Mucosa of stomach (tissue), 1 donor: ENCODE data around the gene DEPDC1.
A peak's percentile ranks its signal among the peaks of the same experiment; 100 is the strongest.

ENCODE experiments used
- H3K27me3 ChIP-seq: one replicate; pipeline ENCODE4 v1.7.0; 2013; ENCODE audit warnings: mild to moderate bottlenecking, low read length; ENCODE audit not compliant: control insufficient read depth, insufficient read depth
- H3K36me3 ChIP-seq: one replicate; pipeline ENCODE4 v1.7.0; 2013; ENCODE audit warnings: low read length; ENCODE audit not compliant: control insufficient read depth, insufficient read depth
- H3K4me1 ChIP-seq: one replicate; pipeline ENCODE4 v1.7.0; 2013; ENCODE audit warnings: mild to moderate bottlenecking, low read length; ENCODE audit not compliant: control insufficient read depth, insufficient read depth
- H3K4me3 ChIP-seq: one replicate; pipeline ENCODE4 v1.7.0; 2013; ENCODE audit warnings: low read length
- H3K9ac ChIP-seq: one replicate; pipeline ENCODE4 v1.7.0; 2013; ENCODE audit warnings: mild to moderate bottlenecking, low read length, moderate library complexity
- H3K9me3 ChIP-seq: one replicate; pipeline ENCODE4 v1.7.0; 2013; ENCODE audit warnings: mild to moderate bottlenecking, low read length, moderate library complexity; ENCODE audit not compliant: control insufficient read depth
- donor health status: Pancreatic carcinoma.

DEPDC1 gene

DNA sequence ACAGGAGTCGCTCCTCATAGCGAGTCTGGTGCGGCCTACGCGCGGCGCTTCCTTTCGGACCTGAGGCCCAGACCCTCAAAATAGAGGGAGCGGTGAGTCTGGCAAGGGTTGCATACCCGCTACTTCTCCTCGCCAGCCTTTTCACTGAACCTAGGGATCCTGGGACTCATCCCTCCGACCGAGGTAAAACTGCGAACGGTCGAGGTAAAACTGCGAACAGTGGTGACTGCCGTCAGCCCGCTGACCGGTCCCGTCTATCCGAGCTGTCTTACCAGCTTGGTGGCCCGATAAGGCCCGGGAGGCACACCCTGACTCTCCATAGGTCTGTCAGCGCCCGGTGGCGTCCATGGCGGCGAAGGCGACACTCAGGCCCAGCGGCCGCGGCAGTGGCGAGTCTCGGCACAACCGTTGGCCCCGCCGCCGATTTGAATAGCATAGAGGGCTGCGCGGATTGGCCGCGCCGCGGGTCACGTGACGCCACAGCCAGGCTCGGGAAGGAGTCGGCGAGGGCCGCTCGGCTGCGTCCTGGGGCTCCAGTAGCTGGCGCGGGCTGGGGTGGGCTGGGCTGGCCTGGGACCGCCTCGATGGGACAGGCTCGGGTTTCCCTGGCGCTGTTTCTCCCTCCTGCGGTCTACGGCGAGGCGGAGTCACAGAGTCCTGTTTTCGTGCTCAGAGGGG is at the start of gene DEPDC1:
TSS of gene DEPDC1 (minus strand) at position 403 of the 678 bp plus-strand sequence. CDS start at position 320, 83 bp downstream.
- peaks cover 12% of the 10 kb centered on the region for H3K4me1 ChIP-seq
- no peaks in the 10 kb centered on the region for H3K9me3 ChIP-seq
- no peaks in the 10 kb centered on the region for H3K36me3 ChIP-seq
- H3K4me3 ChIP-seq: peak within 1 kb of the TSS; percentile 90
- no peaks in the 10 kb centered on the region for H3K27me3 ChIP-seq
- peak within 1 kb of the TSS; percentile 68 for H3K9ac ChIP-seq

- Histone ChIP-seq H3K27me3 (no peaks in the 10 kb centered on the region), H3K36me3 (no peaks in the 10 kb centered on the region)
Measured at GRCh38 chr1:68544651-68545050, 47.8 kb upstream of the DEPDC1 start.

DNA sequence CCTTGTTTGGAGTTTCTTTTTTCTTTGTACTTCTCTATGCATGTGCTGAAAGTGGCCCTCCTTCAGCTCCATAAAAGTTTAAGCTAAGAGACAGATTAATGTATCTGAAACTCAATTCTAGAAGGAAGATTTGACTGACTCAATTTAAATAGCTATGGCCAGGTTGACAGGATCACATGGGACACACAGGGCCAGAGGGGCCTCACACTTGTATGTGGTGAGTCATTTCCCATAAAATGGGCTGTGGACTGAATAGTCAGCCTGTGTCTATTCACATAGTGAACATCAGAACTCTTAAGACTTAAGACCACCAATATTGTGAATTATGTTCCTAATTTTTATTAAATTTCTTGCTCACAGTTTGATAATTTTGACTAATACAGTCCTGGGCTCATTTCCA is 45.7 kb upstream of the DEPDC1 start:
- Histone ChIP-seq H3K4me1 (no peaks in the 10 kb centered on the region), H3K4me3 (no peak overlapping the region), H3K9me3 (no peaks in the 10 kb centered on the region), H3K36me3 (no peaks in the 10 kb centered on the region), H3K27me3 (no peaks in the 10 kb centered on the region), H3K9ac (no peak overlapping the region)

More at GRCh38 chr1:68544651-68545050, 47.8 kb upstream of the DEPDC1 start:
- H3K9ac ChIP-seq: no peak overlapping the region
- H3K9me3 ChIP-seq: no peaks in the 10 kb centered on the region
- H3K4me3 ChIP-seq: no peak overlapping the region
- no peaks in the 10 kb centered on the region for H3K4me1 ChIP-seq

DNA sequence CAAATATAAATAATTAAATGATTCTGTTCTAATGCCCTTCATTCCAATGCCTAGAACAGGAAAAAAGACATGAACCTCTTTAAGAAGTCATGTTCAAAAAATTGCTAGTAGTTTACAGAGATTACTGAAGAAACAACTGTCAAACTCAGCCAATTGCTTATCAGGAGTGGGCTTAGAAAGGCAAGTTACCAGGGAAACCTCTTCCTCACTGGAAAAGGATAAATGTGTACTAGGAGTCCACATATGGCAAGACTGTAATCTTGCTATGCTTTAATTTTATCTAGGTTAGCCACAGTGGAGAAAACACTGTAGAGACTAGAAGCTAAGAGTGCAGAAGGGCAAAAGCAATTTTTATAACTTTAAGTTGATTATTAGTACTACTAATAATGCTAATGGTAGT is 42.1 kb upstream of the DEPDC1 start:
- Histone ChIP-seq H3K36me3 (no peaks in the 10 kb centered on the region), H3K9me3 (no peaks in the 10 kb centered on the region), H3K4me3 (no peak overlapping the region), H3K4me1 (no peaks in the 10 kb centered on the region), H3K9ac (no peak overlapping the region), H3K27me3 (no peaks in the 10 kb centered on the region)

DNA sequence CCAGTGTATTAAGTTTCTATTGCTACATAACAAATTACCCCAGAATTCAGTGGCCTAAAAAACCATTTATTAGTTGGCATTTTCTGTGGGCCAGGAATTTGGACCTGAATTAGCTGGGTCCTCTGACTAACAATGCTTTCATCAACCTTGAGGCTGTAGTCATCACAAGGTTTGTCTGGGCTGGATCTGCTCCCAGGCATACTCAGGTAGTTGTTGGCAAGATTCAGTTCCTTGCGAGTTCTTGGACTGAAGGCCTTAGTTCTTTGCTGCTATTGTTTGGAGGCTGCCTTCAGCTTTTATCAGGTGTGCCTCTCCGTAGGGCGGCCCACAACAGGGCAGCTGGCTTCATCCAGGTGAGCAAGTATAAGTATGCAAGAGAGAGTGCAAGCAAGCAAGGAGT is 31.4 kb upstream of the DEPDC1 start:
- Histone ChIP-seq H3K4me3 (no peak overlapping the region), H3K9me3 (no peaks in the 10 kb centered on the region), H3K4me1 (no peaks in the 10 kb centered on the region), H3K9ac (no peak overlapping the region), H3K36me3 (no peaks in the 10 kb centered on the region), H3K27me3 (no peaks in the 10 kb centered on the region)

DNA sequence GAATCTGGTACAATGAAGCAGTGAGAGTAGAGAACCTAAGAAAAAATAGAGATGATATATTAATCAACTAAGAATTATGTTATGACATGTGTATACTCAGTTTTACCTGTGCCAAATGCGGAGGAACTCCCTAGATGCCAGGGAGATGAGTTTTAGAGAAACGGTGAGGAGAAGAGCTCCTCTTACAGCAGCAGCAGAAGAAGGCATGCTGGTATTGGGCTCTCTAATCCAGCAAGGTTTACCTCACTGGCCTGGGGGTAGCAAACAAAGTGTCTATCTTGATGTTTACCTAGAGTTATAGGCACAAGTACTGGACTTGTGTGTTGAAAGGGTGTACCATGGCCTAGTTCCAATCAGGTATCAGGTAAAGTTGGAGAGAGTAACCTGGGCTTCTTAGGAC is 28.9 kb upstream of the DEPDC1 start:
- Histone ChIP-seq H3K9ac (no peak overlapping the region), H3K36me3 (no peaks in the 10 kb centered on the region), H3K9me3 (no peaks in the 10 kb centered on the region), H3K4me1 (no peaks in the 10 kb centered on the region), H3K4me3 (no peak overlapping the region), H3K27me3 (no peaks in the 10 kb centered on the region)

GRCh38 chr1:68521286-68521685 is 24.4 kb upstream of the DEPDC1 start:
- no peaks in the 10 kb centered on the region for H3K4me1 ChIP-seq
- H3K27me3 ChIP-seq: no peaks in the 10 kb centered on the region
- no peaks in the 10 kb centered on the region for H3K36me3 ChIP-seq
- H3K9ac ChIP-seq: no peak overlapping the region
- H3K4me3 ChIP-seq: no peak overlapping the region
- no peaks in the 10 kb centered on the region for H3K9me3 ChIP-seq

DNA sequence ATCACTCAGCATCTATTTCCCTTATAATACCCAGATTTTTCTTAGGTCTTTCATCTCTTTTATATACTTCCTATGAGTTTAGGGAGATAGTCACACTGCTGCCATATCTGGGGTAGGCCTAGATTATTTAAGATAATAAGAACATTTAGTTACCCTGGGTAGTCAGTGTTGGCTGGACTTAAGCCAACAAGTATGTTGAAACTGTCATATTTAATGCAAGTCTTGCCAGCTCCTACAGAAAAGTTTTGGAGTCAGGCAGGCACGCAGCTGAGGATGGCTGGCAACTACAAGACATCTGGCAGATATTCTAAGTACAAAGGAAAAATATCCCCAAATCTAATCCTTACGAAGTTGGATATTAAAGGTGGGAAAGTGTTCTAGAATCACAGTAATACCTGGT is 19.2 kb upstream of the DEPDC1 start:
- no peaks in the 10 kb centered on the region for H3K4me1 ChIP-seq
- no peaks in the 10 kb centered on the region for H3K36me3 ChIP-seq
- no peaks in the 10 kb centered on the region for H3K27me3 ChIP-seq
- H3K4me3 ChIP-seq: no peak overlapping the region
- H3K9ac ChIP-seq: no peak overlapping the region
- H3K9me3 ChIP-seq: no peaks in the 10 kb centered on the region

GRCh38 chr1:68511254-68511653 is 14.4 kb upstream of the DEPDC1 start:
- H3K27me3 ChIP-seq: no peaks in the 10 kb centered on the region
- H3K36me3 ChIP-seq: no peaks in the 10 kb centered on the region
- H3K4me1 ChIP-seq: no peaks in the 10 kb centered on the region
- H3K9ac ChIP-seq: no peak overlapping the region
- H3K4me3 ChIP-seq: no peak overlapping the region
- H3K9me3 ChIP-seq: no peaks in the 10 kb centered on the region

GRCh38 chr1:68506386-68506785 is 9.5 kb upstream of the DEPDC1 start:
- H3K36me3 ChIP-seq: no peaks in the 10 kb centered on the region
- no peak overlapping the region for H3K4me3 ChIP-seq
- no peaks in the 10 kb centered on the region for H3K4me1 ChIP-seq
- no peaks in the 10 kb centered on the region for H3K9me3 ChIP-seq
- no peaks in the 10 kb centered on the region for H3K27me3 ChIP-seq
- H3K9ac ChIP-seq: no peak overlapping the region

GRCh38 chr1:68503085-68503484 is 6.2 kb upstream of the DEPDC1 start:
- Histone ChIP-seq H3K9ac (no peak overlapping the region), H3K4me3 (no peak overlapping the region), H3K4me1 (no peaks in the 10 kb centered on the region), H3K36me3 (no peaks in the 10 kb centered on the region), H3K9me3 (no peaks in the 10 kb centered on the region), H3K27me3 (no peaks in the 10 kb centered on the region)

DNA sequence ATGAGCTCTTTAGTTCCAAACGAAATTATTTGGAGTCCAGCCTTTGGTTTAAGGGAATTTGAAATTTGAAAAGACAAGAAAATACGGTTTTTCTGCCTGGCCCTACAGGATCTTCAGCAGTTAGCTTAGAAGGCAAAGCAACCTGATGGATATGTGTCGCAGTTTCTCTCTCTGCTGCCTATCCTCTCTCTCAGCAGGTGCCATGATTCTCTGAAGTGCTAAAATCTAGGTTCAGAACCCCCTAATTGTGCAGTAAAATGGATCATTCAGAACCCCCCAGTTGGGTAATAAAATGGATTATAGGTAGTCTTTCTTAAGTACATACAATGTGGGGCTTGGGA is 446 bp upstream of the DEPDC1 start:
- H3K9ac ChIP-seq: peak overlapping the region; percentile 68
- H3K27me3 ChIP-seq: no peaks in the 10 kb centered on the region
- H3K4me1 ChIP-seq: peaks cover 12% of the 10 kb centered on the region
- no peaks in the 10 kb centered on the region for H3K36me3 ChIP-seq
- H3K9me3 ChIP-seq: no peaks in the 10 kb centered on the region
- H3K4me3 ChIP-seq: peak overlapping the region; percentile 90
